IMR-90 (cell line): ENCODE results near the gene MAP2K5. TPM values are rescaled to one million over a fixed set of nuclear protein-coding genes. Genes with fewer than 3 reads are reported as not detected.

Source experiments
- ATAC-seq: fragments of 200-7000 bp; cut with Tn5 transposase; 2 replicates; pipeline ENCODE4 v1.9.1; 2020; ENCODE audit warnings: low read depth, mild to moderate bottlenecking, moderate library complexity
- BruUV-seq: library from RNA; stranded (reverse); fragments of 400-500 nt; replicated peaks from 2 replicates; lab custom pipeline; 2021; lab: Mats Ljungman, UMichigan
- CTCF ChIA-PET: fragments of 300-600 bp; formaldehyde crosslinking; extraction: SDS; loops from one replicate; lab custom pipeline; 2021; ENCODE audit warnings: antibody characterized with exemption; lab: Yijun Ruan, JAX
- POLR2A ChIA-PET: fragments of 300-600 bp; sonication (Branson Sonifier 250); formaldehyde crosslinking; loops from one replicate; lab custom pipeline; 2022; ENCODE audit warnings: antibody characterized with exemption; ENCODE audit not compliant: unreplicated experiment; lab: Charles Lee
- DNase-seq: peaks from one replicate; pipeline ENCODE4 v3.0.0; 2013
- H2AFZ ChIP-seq: replicated peaks from 2 replicates; pipeline ENCODE3; 2013; ENCODE audit warnings: low read length, mild to moderate bottlenecking; ENCODE audit not compliant: poor library complexity
- H2AK5ac ChIP-seq: 2 replicates; pipeline ENCODE4 v1.6.1; 2013; ENCODE audit warnings: low read depth, low read length, inconsistent platforms
- H2AK9ac ChIP-seq: replicated peaks from 2 replicates; pipeline ENCODE3; 2013; ENCODE audit warnings: mild to moderate bottlenecking, low read depth, low read length, moderate library complexity; ENCODE audit not compliant: poor library complexity
- H2BK120ac ChIP-seq: 2 replicates; pipeline ENCODE4 v1.6.1; 2013; ENCODE audit warnings: low read depth, low read length, inconsistent platforms
- H2BK15ac ChIP-seq: 3 replicates; pipeline ENCODE4 v1.6.1; 2013; ENCODE audit warnings: low read depth, low read length, inconsistent platforms
- H2BK20ac ChIP-seq: 2 replicates; pipeline ENCODE4 v1.6.1; 2013; ENCODE audit warnings: low read depth, mild to moderate bottlenecking, inconsistent platforms, low read length, moderate library complexity
- H2BK5ac ChIP-seq: 2 replicates; pipeline ENCODE4 v1.6.1; 2013; ENCODE audit warnings: mild to moderate bottlenecking, low read depth, low read length, inconsistent platforms; ENCODE audit not compliant: poor library complexity, severe bottlenecking
- H3K14ac ChIP-seq: replicated peaks from 2 replicates; pipeline ENCODE4 v1.6.1; 2013; ENCODE audit warnings: low read depth, low read length, inconsistent platforms
- H3K18ac ChIP-seq: 2 replicates; pipeline ENCODE4 v1.6.1; 2013; ENCODE audit warnings: low read depth, low read length, control low read depth
- H3K23ac ChIP-seq: 2 replicates; pipeline ENCODE4 v1.6.1; 2013; ENCODE audit warnings: low read depth, low read length, inconsistent platforms
- H3K27ac ChIP-seq: 2 replicates; pipeline ENCODE4 v1.5.1; 2013; ENCODE audit warnings: mild to moderate bottlenecking, control low read depth, low read length; ENCODE audit not compliant: insufficient read depth
- H3K27me3 ChIP-seq: 2 replicates; pipeline ENCODE4 v1.6.1; 2013; ENCODE audit warnings: low read length; ENCODE audit not compliant: control insufficient read depth, insufficient read depth
- H3K36me3 ChIP-seq: 2 replicates; pipeline ENCODE4 v1.6.1; 2013; ENCODE audit warnings: low read length, mixed read lengths; ENCODE audit not compliant: control insufficient read depth, insufficient read depth
- H3K4ac ChIP-seq: 2 replicates; pipeline ENCODE4 v1.6.1; 2013; ENCODE audit warnings: low read depth, low read length, inconsistent platforms
- H3K4me1 ChIP-seq: 2 replicates; pipeline ENCODE4 v1.6.1; 2013; ENCODE audit warnings: low read length, mixed read lengths; ENCODE audit not compliant: control insufficient read depth, insufficient read depth
- H3K4me2 ChIP-seq: 2 replicates; pipeline ENCODE4 v1.6.1; 2013; ENCODE audit warnings: low read depth, mild to moderate bottlenecking, control low read depth, low read length, moderate library complexity
- H3K4me3 ChIP-seq: 2 replicates; pipeline ENCODE4 v1.5.1; 2013; ENCODE audit warnings: low read depth, mild to moderate bottlenecking, control low read depth, low read length, moderate library complexity; ENCODE audit not compliant: insufficient read depth
- H3K56ac ChIP-seq: 2 replicates; pipeline ENCODE4 v1.6.1; 2013; ENCODE audit warnings: low read length, inconsistent platforms; ENCODE audit not compliant: insufficient read depth; ENCODE audit errors: extremely low read depth
- H3K79me1 ChIP-seq, 2 experiments: 2 replicates each; pipeline ENCODE4 v1.6.1; 2013; ENCODE audit warnings: low read length in 2 of 2, inconsistent platforms in 1 of 2, low read depth in 1 of 2
- H3K9ac ChIP-seq: 2 replicates; pipeline ENCODE4 v1.6.1; 2013; ENCODE audit warnings: low read depth, low read length, control low read depth
- H3K9me1 ChIP-seq: 2 replicates; pipeline ENCODE4 v1.6.1; 2013; ENCODE audit warnings: low read length, inconsistent platforms; ENCODE audit not compliant: insufficient read depth
- H3K9me3 ChIP-seq: 2 replicates; pipeline ENCODE4 v1.6.1; 2013; ENCODE audit warnings: low read length; ENCODE audit not compliant: control insufficient read depth, insufficient read depth
- H4K20me1 ChIP-seq: 2 replicates; pipeline ENCODE4 v1.6.1; 2013; ENCODE audit warnings: low read length, inconsistent platforms; ENCODE audit not compliant: insufficient read depth
- H4K5ac ChIP-seq: 2 replicates; pipeline ENCODE4 v1.6.1; 2013; ENCODE audit warnings: mild to moderate bottlenecking, low read depth, low read length, control low read depth
- H4K8ac ChIP-seq, 2 experiments: 2 replicates each; pipeline ENCODE4 v1.6.1; 2013; ENCODE audit warnings: low read depth in 2 of 2, low read length in 2 of 2, control low read depth in 1 of 2, inconsistent platforms in 1 of 2
- H4K91ac ChIP-seq: 2 replicates; pipeline ENCODE4 v1.6.1; 2013; ENCODE audit warnings: low read depth, low read length, inconsistent platforms; ENCODE audit not compliant: insufficient read depth
- BHLHE40 ChIP-seq: fragments of 150-350 bp; IDR thresholded peaks from 2 replicates; pipeline ENCODE4 v1.6.1; 2016; ENCODE audit warnings: mild to moderate bottlenecking, low read depth, low read length
- CHD1 ChIP-seq: IDR thresholded peaks from 2 replicates; pipeline ENCODE4 v1.6.1; 2012; ENCODE audit warnings: low read depth, low read length, improper control_type of control experiment
- MAFK ChIP-seq: IDR thresholded peaks from 2 replicates; pipeline ENCODE4 v1.6.1; 2012; ENCODE audit warnings: low read depth, low read length, improper control_type of control experiment
- SMC3 ChIP-seq: fragments of 150-350 bp; IDR thresholded peaks from 2 replicates; pipeline ENCODE4 v1.6.1; 2016; ENCODE audit warnings: low read depth, mild to moderate bottlenecking, antibody characterized with exemption, low read length, moderate library complexity
- WGBS, 2 experiments: methylation state at CpG; one replicate each; pipeline versions ENCODE4 v1.1.5 to v1.1.7; 2013; ENCODE audit warnings: missing lambda C conversion rate in 2 of 2; ENCODE audit not compliant: insufficient read length in 1 of 2; ENCODE audit errors: extremely low coverage in 2 of 2; 5-methylcytosine and 5-hydroxymethylcytosine counted together
- dilution Hi-C: fragments of 300-500 bp; cut with HindIII; formaldehyde crosslinking; loops from one replicate; pipeline ENCODE4 v1.14.3; 2018; ENCODE audit warnings: low sequenced_read_pairs; ENCODE audit not compliant: unreplicated experiment
- in situ Hi-C: fragments of 300-500 bp; cut with MboI; formaldehyde crosslinking; loops from 3 replicates; pipeline ENCODE4 v1.14.3; 2019; ENCODE audit warnings: low sequenced_read_pairs, inconsistent platforms, mixed read lengths
- intact Hi-C: fragments of 100-400 bp; cut with micrococcal nuclease; formaldehyde crosslinking; loops from 2 replicates; pipeline ENCODE4 v1.10.0; 2022
- polyA plus RNA-seq, 3 experiments: library from polyadenylated mRNA; depleted of rRNA; stranded (reverse); fragments of >200 nt; gene quantifications; 2 replicates each; pipeline ENCODE4 v1.2.3, GENCODE V29; 2012; ENCODE audit warnings: low replicate concordance in 1 of 3
- total RNA-seq: library from RNA; depleted of rRNA; stranded (reverse); fragments of >200 nt; gene quantifications from 2 replicates; pipeline ENCODE4 v1.2.3, GENCODE V29; 2012

The MAP2K5 gene
- total and polyA plus RNA-seq, 2 of the 4 experiments (the other 2 are of a cell fraction): 1.6 to 6.1 TPM

DNA sequence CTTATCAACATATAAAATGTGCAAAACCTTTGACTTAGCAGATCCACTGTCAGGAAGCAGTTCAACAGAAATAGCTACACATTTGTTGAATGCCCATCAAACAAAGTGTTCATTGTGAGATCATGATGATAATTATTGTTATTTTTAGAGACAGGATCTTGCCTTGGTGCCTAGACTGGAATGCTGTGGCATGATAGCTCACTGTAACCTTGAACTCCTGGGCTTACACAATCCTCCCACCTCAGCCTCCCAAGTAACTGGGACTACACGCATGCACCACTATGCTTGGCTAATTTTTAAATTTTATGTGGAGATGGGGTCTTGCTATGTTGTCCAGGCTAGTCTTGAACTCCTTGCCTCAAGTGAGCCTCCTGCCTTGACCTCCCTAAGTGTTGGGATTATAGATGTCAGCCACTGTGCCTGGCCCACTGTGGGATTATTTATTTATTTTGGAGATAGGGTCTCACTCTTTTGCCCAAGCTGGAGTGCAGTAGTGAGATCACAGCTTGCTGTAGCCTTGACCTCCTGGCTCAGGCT is 8.8 kb downstream of the MAP2K5 start:
- Histone ChIP-seq H3K23ac (no peak overlapping the region), H4K5ac (no peak overlapping the region), H3K9me1 (peaks cover 3% of the 10 kb centered on the region; the same call in 1 of the 2 replicates), H2AK5ac (no peak overlapping the region), H3K56ac (no peak overlapping the region), H3K4ac (no peak overlapping the region), H2AFZ (no peak overlapping the region), H3K4me1 (peaks cover 5% of the 10 kb centered on the region), H3K79me1 (peaks cover 4 to 7% of the 10 kb centered on the region in 2 experiments; a peak in 3 of 4 replicates), H3K4me2 (no peak overlapping the region), H4K8ac (no peak overlapping the region), H2BK5ac (no peak overlapping the region), H3K36me3 (peaks cover 13% of the 10 kb centered on the region), H3K9ac (no peak overlapping the region), H4K20me1 (peaks cover 7% of the 10 kb centered on the region; the same call in 1 of the 2 replicates), H2BK15ac (no peak overlapping the region), H2AK9ac (no peak overlapping the region), H2BK20ac (no peak overlapping the region), H4K91ac (no peak overlapping the region), H3K4me3 (no peak overlapping the region), H3K9me3 (no peaks in the 10 kb centered on the region), H2BK120ac (no peak overlapping the region), H3K27me3 (no peaks in the 10 kb centered on the region), H3K18ac (no peak overlapping the region), H3K14ac (no peak overlapping the region), H3K27ac (no peak overlapping the region)
- no CpG with 5 or more reads among the region's 1 CpG for WGBS, 2 experiments
- TF ChIP-seq CHD1 (no peak), SMC3 (no peak), BHLHE40 (no peak), MAFK (no peak)
- POLR2A ChIA-PET: no interaction called here
- in situ Hi-C loops: no loop called here
- dilution Hi-C loops: no loop called here
- intact Hi-C loops: no loop called here
- ATAC-seq: no peak
- no TSS peak for BruUV-seq
- CTCF ChIA-PET: no interaction called here
- DNase-seq: no peak
